Activated T-cell treated with anti-CD3 and anti-CD28 coated beads for 1 hour (primary cell): ENCODE measurements around the gene TMEM117.

Experiments used
- DNase-seq: peaks from one replicate; pipeline ENCODE4 v3.0.0-alpha.2; 2020; ENCODE audit warnings: low read depth

The TMEM117 gene

GRCh38 chr12:43884683-43885410, 49.0 kb downstream of the TMEM117 start:
- no peak for DNase-seq

GRCh38 chr12:43887397-43887796, 51.5 kb downstream of the TMEM117 start:
- no peak for DNase-seq

DNA sequence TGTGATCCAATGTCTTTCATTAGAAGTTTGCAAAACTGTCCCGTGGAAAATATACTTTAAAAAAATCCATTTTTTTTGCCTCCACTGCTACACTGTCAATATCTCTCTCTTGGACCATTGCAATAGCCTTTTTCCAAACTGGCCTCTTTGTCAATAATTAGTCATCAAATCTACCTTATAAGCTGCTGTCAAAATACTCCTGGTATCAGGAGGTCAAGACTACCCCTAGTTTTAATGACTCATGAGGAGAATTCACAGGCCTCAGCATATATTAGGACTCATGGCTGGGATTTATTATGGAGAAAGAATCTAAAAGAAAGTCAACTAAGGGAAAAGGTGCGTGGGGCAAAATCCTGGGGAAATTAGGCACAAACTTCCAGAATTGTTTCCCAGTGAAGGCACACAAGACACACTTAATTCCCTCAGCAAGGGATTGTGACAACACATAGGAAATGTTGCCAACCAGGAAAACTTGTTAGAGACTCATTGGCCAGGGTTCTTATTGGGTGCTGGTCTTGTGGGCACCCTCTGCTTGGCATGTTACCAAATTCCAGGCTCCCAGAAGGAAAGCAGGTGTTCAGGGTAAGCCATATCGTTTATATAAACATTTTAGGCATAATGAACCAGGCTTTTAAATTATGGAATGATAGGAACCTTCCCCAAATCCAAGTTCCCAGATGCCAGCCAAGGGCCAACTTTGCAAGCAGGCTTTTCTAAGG, 56.1 kb downstream of the TMEM117 start:
- DNase-seq = no peak

- DNase-seq = no peak
These were observed 57.8 kb downstream of the TMEM117 start for GRCh38 chr12:43893670-43894069.

DNA sequence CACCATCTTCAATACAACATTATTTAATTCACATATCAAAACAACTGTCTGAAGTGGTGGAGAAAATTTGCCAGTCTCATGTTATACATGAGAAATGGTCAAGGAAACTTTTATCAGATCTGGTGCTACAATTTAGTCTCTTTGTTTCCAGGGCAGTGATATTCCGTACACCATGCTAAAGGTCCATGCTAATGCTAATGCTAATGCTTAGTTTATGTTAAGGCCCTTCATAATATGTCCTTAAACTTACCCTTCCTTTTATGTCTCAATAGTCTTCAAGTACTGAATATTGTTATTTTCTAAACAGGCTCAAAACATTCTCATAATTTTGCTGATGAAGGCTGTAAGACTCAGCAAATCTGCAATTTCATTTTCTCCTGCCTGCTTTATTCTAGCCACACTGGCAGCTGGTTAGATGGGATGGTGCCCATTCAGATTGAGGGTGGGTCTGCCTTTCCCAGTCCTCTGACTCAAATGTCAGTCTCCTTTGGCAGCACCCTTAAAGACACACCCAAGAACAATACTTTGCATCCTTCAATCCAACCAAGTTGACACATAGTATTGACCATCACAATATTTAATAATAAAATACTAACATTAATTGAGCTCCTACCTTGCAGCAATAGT, 59.8 kb downstream of the TMEM117 start:
- no peak for DNase-seq

DNA sequence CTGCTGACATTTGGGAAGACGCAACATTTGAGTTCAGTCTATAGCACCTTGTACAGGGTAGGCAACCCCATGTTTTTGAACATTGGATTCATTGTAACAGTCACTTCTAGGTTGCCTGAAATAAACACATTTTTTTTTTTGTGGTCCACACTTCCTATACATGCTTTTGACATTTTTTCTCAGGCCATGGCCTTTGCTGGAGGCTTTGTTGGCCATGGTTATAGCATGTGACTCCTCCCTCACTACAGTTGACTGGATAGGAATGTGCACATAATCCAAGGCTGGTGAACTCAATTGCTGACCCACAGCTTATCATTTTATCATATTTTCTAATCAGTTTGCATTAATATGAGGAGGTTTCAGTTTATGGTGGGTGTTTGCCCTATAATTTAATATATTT, 60.6 kb downstream of the TMEM117 start:
- DNase-seq = no peak

DNA sequence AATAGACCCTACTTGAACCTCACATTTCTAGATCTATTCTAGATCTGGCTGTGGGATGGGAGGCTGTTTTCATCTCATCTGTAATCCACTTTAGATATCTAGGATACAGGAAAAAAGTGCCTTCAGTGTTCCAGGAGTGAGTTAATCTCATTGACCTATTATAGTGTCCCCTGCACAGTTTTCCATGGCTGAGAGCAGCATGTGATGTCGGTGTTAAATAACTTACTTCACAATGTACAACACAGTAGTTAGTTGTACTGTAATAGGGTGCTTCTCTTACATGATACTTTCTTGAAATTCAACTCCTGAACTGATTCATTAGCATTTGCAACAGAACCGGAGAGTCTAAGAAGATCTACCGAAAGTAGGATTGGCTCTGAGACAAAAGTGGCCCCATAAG, 62.6 kb downstream of the TMEM117 start:
- no peak for DNase-seq

GRCh38 chr12:43899574-43899973, 63.7 kb downstream of the TMEM117 start:
- DNase-seq = no peak

DNA sequence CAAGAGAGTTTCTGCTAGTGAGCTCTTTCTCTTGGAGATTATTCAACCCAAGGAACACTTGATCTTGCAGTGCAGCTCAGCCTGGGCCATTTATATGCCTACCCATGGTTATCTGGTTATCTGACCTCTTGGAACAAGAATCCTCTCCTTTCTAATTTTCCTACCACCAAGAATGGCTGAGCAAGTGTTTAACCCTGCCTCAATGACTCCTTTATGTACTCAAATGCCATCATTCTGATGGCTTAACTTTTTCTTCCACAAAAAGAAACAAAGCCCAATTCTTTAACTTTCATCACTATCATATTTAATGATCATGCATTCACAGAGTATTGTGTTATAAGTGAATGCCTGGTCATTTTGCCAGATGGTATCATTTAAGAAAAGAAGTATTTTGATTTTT, 67.8 kb downstream of the TMEM117 start:
- DNase-seq = no peak

GRCh38 chr12:43912859-43913258, 77.0 kb downstream of the TMEM117 start:
- DNase-seq = no peak

- DNase-seq = no peak
These were observed 78.5 kb downstream of the TMEM117 start for GRCh38 chr12:43914391-43914790.

- DNase-seq = no peak
These were observed 79.1 kb downstream of the TMEM117 start for GRCh38 chr12:43914923-43915468.

DNA sequence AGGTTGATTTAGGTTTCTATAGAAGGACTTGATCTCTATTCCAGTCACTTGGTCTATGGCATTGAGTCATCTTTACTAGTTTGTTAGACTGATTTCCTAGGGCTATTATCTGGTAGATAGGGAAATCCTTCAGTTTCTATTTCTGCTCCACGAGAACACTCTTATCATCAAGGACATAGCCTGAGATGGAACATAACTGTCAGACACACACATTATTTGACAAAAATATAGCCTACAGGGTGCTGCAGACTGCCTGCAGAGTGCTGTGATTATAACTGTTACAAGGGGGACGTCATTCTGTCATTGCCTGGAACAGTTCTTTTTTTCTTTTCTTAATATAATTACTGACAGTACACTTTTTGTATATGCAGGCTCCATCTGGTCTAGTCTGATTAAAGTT, 82.0 kb downstream of the TMEM117 start:
- DNase-seq = no peak

GRCh38 chr12:43921666-43922337, 85.9 kb downstream of the TMEM117 start:
- no peak for DNase-seq

- no peak for DNase-seq
These were observed 94.2 kb downstream of the TMEM117 start for GRCh38 chr12:43930032-43930431.

DNA sequence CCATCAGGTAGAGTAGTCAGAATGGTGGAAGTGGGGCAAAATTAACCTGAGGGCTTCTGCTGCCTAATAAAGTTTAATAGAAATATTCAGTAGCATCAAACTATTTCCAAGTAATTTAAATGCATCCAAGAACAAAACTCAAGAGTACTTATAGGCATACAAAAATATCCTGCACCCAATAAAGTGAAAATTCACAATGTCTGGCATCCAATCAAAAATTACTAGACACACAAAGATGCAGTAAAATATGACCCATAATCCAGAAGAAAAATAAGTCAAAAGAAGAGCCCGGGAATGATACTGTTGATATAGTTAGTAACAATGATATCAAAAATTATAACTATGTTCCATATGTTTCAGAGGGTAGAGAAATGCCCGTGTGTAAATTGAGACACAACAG, 95.3 kb downstream of the TMEM117 start:
- no peak for DNase-seq

- DNase-seq = no peak
These were observed 99.7 kb downstream of the TMEM117 start for GRCh38 chr12:43935581-43935980.

- no peak for DNase-seq
These were observed 102.1 kb downstream of the TMEM117 start for GRCh38 chr12:43937947-43938346.

- DNase-seq = no peak
These were observed 106.5 kb downstream of the TMEM117 start for GRCh38 chr12:43942379-43942778.

DNA sequence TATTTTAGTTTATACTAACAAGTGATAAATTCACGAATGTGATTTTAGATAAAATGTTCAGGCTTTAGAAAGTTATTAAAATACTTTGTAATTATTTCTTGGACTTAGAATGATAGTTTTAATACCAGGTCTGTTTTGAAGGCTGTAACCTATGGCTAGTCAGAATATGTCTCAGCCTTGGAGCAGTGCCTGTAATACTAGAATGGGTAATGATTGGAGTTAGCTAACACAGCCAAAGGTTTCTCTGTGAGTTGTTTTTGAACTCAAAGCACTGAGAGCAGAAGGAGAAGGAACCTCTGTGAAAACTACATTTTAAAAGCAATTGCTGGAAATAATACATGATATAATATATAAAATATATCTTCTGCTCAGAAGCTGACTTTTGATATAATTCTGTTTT, 110.1 kb downstream of the TMEM117 start:
- no peak for DNase-seq

DNA sequence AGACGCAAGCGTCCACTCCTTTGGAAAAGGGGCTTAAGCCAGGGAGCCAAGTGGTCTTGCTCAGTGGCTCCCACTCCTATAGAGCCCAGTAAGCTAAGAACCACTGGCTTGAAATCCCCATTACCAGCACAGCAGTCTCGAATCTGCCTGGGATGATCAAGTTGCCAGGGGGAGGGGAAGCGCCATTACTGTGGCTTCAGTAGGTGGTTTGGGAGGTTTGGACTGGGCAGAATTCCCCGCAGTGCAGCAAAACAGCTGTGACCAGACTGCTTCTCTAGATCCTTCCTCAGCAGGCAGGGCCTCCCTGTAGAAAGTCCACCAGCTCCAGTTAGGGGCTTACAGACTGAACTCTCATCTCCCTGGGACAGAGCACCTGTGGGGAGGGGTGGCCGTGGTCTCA, 115.4 kb downstream of the TMEM117 start:
- DNase-seq = no peak

- DNase-seq = no peak
These were observed 122.0 kb downstream of the TMEM117 start for GRCh38 chr12:43957732-43958372.
